Muscle of arm (tissue), 12 donors: Measurements from ENCODE around the gene TUBB4A. TPM values are rescaled to one million over a fixed set of nuclear protein-coding genes. Genes with fewer than 3 reads are reported as not detected.
"Not testable (repeated sequence)": the region's sequence is repeated elsewhere in the genome, so short reads cannot be mapped to it uniquely, and the experiment has no call there.

ENCODE experiments used
- DNase-seq: peaks from one replicate; pipeline ENCODE4 v3.0.0-alpha.2; 2013
- polyA plus RNA-seq, 12 donors: library from polyadenylated mRNA; unstranded; fragments of 120-200 nt; gene quantifications; one replicate each; pipeline ENCODE4 v1.2.1, GENCODE V29; 2013; ENCODE audit not compliant: insufficient read length in 12 of 12

TUBB4A gene
- polyA plus RNA-seq, 12 donors = 0.19 to 9.9 (median 0.62) TPM; not detected in 1

- DNase-seq = no peak
Observed at GRCh38 chr19:6527893-6528543, 25.9 kb upstream of the TUBB4A start.

GRCh38 chr19:6524311-6524710 lies 22.2 kb upstream of the TUBB4A start:
- no peak for DNase-seq

- DNase-seq = no peak
Observed at GRCh38 chr19:6522712-6523111, 20.6 kb upstream of the TUBB4A start.

- no peak for DNase-seq
Observed at GRCh38 chr19:6521718-6522646, 19.9 kb upstream of the TUBB4A start.

- peak; percentile 57 for DNase-seq
Observed at GRCh38 chr19:6519289-6519688, 17.2 kb upstream of the TUBB4A start.

- DNase-seq = no peak
Observed at GRCh38 chr19:6518145-6518911, 16.2 kb upstream of the TUBB4A start.

- peak; percentile 88 for DNase-seq
Observed at GRCh38 chr19:6516659-6517291, 14.7 kb upstream of the TUBB4A start.

GRCh38 chr19:6516018-6516658 lies 14.0 kb upstream of the TUBB4A start:
- DNase-seq = peak; percentile 91

GRCh38 chr19:6514926-6515544 lies 12.9 kb upstream of the TUBB4A start:
- no peak for DNase-seq

GRCh38 chr19:6514089-6514488 lies 12.0 kb upstream of the TUBB4A start:
- no peak for DNase-seq

- no peak for DNase-seq
Observed at GRCh38 chr19:6510618-6511017, 8.5 kb upstream of the TUBB4A start.

- no peak for DNase-seq
Observed at GRCh38 chr19:6509118-6509971, 7.2 kb upstream of the TUBB4A start.

- DNase-seq = not testable (repeated sequence)
Observed at GRCh38 chr19:6508028-6508771, 6.1 kb upstream of the TUBB4A start.

GRCh38 chr19:6503407-6504201 lies 1.5 kb upstream of the TUBB4A start:
- no peak for DNase-seq

- DNase-seq = no peak
Observed at GRCh38 chr19:6500837-6501739, 1.0 kb downstream of the TUBB4A start.

- no peak for DNase-seq
Observed at GRCh38 chr19:6499052-6499790, 2.9 kb downstream of the TUBB4A start.
